Activated T-cell treated with anti-CD3 and anti-CD28 coated beads, Interleukin-2, amount 50 U/mL, for 4 hours (primary cell): ENCODE data around the gene DCAF6. TPM values are rescaled to one million over a fixed set of nuclear protein-coding genes. Genes with fewer than 3 reads are reported as not detected.
"Not testable (repeated sequence)": the region's sequence is repeated elsewhere in the genome, so short reads cannot be mapped to it uniquely, and the experiment has no call there.

Source experiments
- ATAC-seq, 2 donors: fragments of 200-7000 bp; cut with Tn5 transposase; one replicate each; pipeline ENCODE4 v1.10.0; 2021
- DNase-seq: peaks from one replicate; pipeline ENCODE4 v3.0.0-alpha.2; 2020
- H3K27me3 Mint-ChIP-seq: one replicate; pipeline ENCODE4 v1.8.0; 2021; ENCODE audit warnings: low read depth, mixed read lengths
- H3K36me3 Mint-ChIP-seq: one replicate; pipeline ENCODE4 v1.8.0; 2022; ENCODE audit warnings: mixed read lengths; ENCODE audit not compliant: insufficient read depth
- H3K4me1 Mint-ChIP-seq: one replicate; pipeline ENCODE4 v1.8.0; 2021; ENCODE audit warnings: low read depth, mixed read lengths
- H3K4me3 Mint-ChIP-seq: one replicate; pipeline ENCODE4 v1.8.0; 2021; ENCODE audit warnings: mild to moderate bottlenecking, moderate library complexity, mixed read lengths
- H3K9me3 Mint-ChIP-seq: one replicate; pipeline ENCODE4 v1.8.0; 2021; ENCODE audit warnings: mixed read lengths
- total RNA-seq, 3 donors: library from RNA; stranded (reverse); gene quantifications; one replicate each; pipeline ENCODE4 v1.2.1, GENCODE V29; 2021

DCAF6 gene
- total RNA-seq, 3 donors from 2014 or later: 10.7 to 12.5 (median 11.3) TPM

DNA sequence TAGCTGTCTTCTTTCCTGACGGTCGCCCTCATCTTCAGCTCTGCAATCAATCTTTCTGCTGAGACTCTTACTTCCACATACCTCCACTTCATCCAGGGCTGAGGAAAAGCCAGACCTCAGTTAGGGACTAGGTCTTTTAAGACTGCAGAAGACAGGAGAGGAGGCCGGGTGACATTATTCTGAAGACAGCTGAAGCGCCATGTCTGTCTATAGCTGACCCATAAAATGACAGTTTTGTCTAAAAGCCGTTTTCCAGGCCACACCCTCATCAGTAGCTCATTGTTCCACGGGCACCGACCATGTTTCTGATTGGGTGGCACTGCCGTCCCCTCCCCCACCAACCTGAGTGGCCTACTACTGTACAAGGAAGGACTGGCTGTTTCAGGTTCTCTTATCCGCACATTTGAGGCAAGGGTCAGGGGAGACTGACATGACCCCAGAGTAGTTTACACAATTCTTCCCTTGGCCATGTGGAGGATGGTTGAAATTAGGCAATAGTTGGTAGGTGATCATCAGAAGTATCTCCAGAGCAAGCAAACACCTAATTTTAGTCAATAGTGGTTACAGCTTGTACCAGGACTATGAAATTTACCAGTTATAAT lies 22.5 kb upstream of the DCAF6 start, which contains the start of gene ADCY10:
TSS of gene ADCY10 (minus strand) at position 240 of the 602 bp plus-strand sequence. CDS start 8,994 bp downstream, outside the sequence.
- Mint-ChIP-seq H3K4me1 (no peaks in the 10 kb centered on the region), H3K9me3 (peaks cover 11% of the 10 kb centered on the region), H3K27me3 (no peaks in the 10 kb centered on the region), H3K4me3 (no peak within 1 kb of the TSS), H3K36me3 (peaks cover 3% of the 10 kb centered on the region)
- no peak for DNase-seq
- no peak for ATAC-seq

GRCh38 chr1:167915569-167915968 lies 20.9 kb upstream of the DCAF6 start:
- H3K4me1 Mint-ChIP-seq: no peaks in the 10 kb centered on the region
- H3K4me3 Mint-ChIP-seq: no peak overlapping the region
- no peaks in the 10 kb centered on the region for H3K9me3 Mint-ChIP-seq
- ATAC-seq (no peak), DNase-seq (no peak)
- H3K36me3 Mint-ChIP-seq: peaks cover 8% of the 10 kb centered on the region
- no peaks in the 10 kb centered on the region for H3K27me3 Mint-ChIP-seq

GRCh38 chr1:167916766-167917511 lies 19.5 kb upstream of the DCAF6 start:
- ATAC-seq: no peak
- no peak overlapping the region for H3K4me3 Mint-ChIP-seq
- H3K36me3 Mint-ChIP-seq: peaks cover 9% of the 10 kb centered on the region
- no peaks in the 10 kb centered on the region for H3K9me3 Mint-ChIP-seq
- no peaks in the 10 kb centered on the region for H3K4me1 Mint-ChIP-seq
- no peaks in the 10 kb centered on the region for H3K27me3 Mint-ChIP-seq
- DNase-seq: no peak

DNA sequence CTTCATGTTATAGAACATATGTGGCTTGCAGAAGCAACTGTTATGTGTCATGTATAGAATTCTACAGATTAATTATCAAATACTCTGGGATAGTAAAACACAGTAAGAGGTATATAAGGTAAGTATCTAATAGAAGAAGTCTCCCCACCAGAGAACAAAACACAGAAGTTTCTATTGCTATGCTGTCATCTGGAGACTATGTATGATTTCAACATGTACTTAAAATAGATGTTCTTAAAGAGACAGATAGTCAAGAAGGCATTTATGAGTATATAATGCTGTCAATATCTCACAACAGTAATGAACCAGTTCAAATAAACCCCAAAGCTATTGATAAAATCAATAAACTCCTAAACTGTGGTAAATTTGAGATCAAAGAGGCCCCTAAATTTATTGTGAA lies 14.5 kb upstream of the DCAF6 start:
- Mint-ChIP-seq H3K36me3 (peaks cover 13% of the 10 kb centered on the region), H3K9me3 (no peaks in the 10 kb centered on the region), H3K4me3 (no peak overlapping the region), H3K27me3 (no peaks in the 10 kb centered on the region), H3K4me1 (peaks cover 4% of the 10 kb centered on the region)
- no peak for DNase-seq
- no peak for ATAC-seq

DNA sequence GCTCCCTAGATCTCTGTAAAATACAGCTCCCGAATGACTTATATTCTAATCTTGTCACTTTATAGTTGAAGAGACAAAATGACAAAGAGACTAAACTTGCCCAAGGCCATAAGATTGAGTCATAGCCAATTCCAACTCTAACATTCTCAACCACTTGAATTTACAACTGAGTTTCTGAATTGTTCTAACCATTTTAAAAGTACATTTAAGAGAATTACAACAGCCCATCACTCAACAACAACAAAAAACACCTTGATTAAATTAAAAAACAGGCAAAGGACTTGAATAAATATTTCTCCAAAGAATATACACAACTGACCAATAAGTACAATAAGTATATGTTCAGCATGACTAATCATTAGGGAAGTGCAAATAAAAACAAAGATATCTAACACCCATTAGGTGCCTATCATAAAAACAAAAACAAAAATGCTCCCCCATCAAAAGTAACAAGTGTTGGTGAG lies 13.8 kb upstream of the DCAF6 start:
- DNase-seq: no peak
- Mint-ChIP-seq H3K4me3 (no peak overlapping the region), H3K27me3 (no peaks in the 10 kb centered on the region), H3K4me1 (peaks cover 4% of the 10 kb centered on the region), H3K9me3 (no peaks in the 10 kb centered on the region), H3K36me3 (peaks cover 15% of the 10 kb centered on the region)
- ATAC-seq: no peak

DNA sequence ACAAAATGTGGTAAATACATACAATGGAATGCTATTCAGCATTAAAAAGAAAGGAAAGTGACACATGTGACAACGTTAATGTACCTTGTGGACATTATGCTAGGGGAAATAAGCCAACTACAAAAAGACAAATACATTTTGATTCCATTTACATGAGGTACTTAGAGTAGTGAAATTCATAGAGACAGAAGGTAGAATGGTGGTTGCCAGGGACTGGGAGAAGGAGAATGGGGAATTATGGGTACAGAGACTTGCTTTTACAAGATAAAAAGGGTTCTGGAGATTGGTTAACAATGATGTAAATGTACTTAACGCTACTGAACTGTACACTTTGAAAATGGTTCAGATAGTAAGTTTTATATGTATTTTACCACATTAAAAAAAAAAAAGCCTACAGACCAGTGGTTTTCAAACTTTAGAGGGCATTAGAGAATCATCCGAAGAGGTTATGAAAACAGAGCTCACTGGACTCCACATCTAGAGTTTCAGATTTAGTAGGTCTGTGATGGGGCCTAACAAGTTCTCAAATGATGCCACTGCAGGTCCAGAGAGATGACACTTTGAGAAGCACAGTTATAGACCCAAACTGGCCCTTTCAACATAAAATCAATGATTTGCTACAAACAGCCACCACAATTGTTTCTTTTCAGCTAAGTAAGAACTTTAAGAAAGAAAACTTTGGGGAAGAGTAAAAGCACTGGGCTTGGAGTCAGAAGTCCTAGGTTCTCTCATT lies 13.0 kb upstream of the DCAF6 start:
- DNase-seq: no peak
- peaks cover 15% of the 10 kb centered on the region for H3K36me3 Mint-ChIP-seq
- peaks cover 4% of the 10 kb centered on the region for H3K4me1 Mint-ChIP-seq
- H3K9me3 Mint-ChIP-seq: no peaks in the 10 kb centered on the region
- ATAC-seq: no peak
- no peaks in the 10 kb centered on the region for H3K27me3 Mint-ChIP-seq
- no peak overlapping the region for H3K4me3 Mint-ChIP-seq

DNA sequence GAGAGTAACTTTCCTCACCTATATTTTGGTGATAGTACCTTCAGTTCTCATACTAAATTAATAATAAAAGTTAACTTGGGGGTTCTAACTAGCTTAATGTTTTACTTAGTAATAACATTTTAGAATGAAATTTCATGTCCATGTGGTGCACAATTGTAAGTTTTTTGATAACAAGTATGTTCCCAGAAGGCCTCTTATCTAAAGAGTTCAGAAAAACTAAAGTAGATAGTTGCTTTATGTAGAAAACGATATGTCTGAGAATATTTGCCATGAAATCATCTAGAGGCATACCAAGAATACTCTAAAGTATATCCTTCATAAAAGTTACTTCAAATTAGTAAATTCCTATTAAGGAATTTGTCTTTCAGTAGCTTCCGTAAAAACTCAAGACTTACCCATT lies 12.4 kb upstream of the DCAF6 start:
- ATAC-seq: no peak
- no peaks in the 10 kb centered on the region for H3K27me3 Mint-ChIP-seq

DNA sequence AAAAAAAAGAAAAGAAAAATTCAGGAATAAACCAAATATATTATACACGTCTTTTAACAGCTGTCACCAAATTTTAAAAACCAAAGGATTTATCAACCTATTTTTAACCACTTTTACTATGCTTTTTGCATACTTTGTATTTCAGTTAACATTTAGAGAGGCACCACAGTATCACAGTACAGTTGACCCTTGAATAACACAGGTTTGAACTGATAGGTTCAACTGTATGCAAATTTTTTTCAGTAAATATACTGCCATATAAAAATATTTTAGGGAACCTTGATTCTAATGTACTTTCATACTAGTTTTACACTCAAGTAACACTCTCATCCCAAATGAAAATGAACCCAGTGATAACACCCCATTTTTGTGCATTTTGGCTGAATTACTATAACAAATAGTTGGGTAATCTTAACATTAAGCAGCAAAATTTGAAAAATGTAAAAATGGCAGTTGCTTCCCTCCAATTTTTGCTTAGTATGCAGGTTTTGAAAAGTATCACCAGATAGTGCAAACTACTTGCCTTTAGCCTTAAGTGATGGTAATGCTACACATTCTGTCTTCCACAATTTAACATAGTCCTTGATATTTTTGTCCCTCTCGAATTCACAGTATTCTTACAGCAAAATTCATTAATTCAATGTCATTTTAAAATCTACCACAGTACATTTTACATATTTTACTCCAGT lies 11.8 kb upstream of the DCAF6 start:
- Mint-ChIP-seq H3K9me3 (no peaks in the 10 kb centered on the region), H3K27me3 (no peaks in the 10 kb centered on the region), H3K36me3 (peaks cover 13% of the 10 kb centered on the region), H3K4me1 (peaks cover 4% of the 10 kb centered on the region), H3K4me3 (no peak overlapping the region)
- DNase-seq (no peak), ATAC-seq (no peak)

More for the DNA sequence above, 12.4 kb upstream of the DCAF6 start:
- DNase-seq: no peak
- Mint-ChIP-seq H3K4me1 (peaks cover 4% of the 10 kb centered on the region), H3K4me3 (no peak overlapping the region), H3K36me3 (peaks cover 15% of the 10 kb centered on the region), H3K9me3 (no peaks in the 10 kb centered on the region)

- H3K4me1 Mint-ChIP-seq: peaks cover 6% of the 10 kb centered on the region
- ATAC-seq (no peak), DNase-seq (no peak)
- H3K27me3 Mint-ChIP-seq: no peaks in the 10 kb centered on the region
- H3K36me3 Mint-ChIP-seq: peaks cover 9% of the 10 kb centered on the region
- no peak overlapping the region for H3K4me3 Mint-ChIP-seq
- no peaks in the 10 kb centered on the region for H3K9me3 Mint-ChIP-seq
Measured at GRCh38 chr1:167926486-167926997, 9.9 kb upstream of the DCAF6 start.

GRCh38 chr1:167927046-167927754 lies 9.3 kb upstream of the DCAF6 start:
- Mint-ChIP-seq H3K9me3 (no peaks in the 10 kb centered on the region), H3K4me3 (no peak overlapping the region), H3K4me1 (peaks cover 5% of the 10 kb centered on the region), H3K36me3 (peaks cover 9% of the 10 kb centered on the region), H3K27me3 (no peaks in the 10 kb centered on the region)
- no peak for ATAC-seq
- DNase-seq: no peak

DNA sequence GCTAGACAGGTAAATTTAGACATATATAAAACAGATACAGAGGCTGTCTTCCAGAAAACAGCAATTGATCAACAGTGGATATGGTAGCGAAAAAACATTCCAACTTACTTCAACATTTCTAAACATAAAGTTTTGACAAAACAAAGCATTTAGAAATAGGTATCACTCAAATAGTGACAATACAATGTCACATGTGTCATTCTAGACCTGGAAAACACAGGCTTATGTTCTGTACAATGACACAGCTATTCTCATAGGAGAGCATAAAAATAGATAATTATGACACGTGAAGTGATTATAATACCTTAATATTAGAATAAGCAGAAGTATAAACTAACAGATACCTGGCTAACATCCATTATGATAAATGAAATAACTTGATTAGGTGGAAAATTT lies 8.0 kb upstream of the DCAF6 start:
- H3K4me3 Mint-ChIP-seq: no peak overlapping the region
- no peaks in the 10 kb centered on the region for H3K9me3 Mint-ChIP-seq
- peaks cover 5% of the 10 kb centered on the region for H3K4me1 Mint-ChIP-seq
- ATAC-seq: no peak
- H3K27me3 Mint-ChIP-seq: no peaks in the 10 kb centered on the region
- H3K36me3 Mint-ChIP-seq: peaks cover 4% of the 10 kb centered on the region
- no peak for DNase-seq

- H3K4me1 Mint-ChIP-seq, DNase-seq, H3K36me3 Mint-ChIP-seq, ATAC-seq, H3K4me3 Mint-ChIP-seq, H3K27me3 Mint-ChIP-seq, H3K9me3 Mint-ChIP-seq: not testable (repeated sequence)
Measured at GRCh38 chr1:167928919-167929318, 7.6 kb upstream of the DCAF6 start.

- peaks cover 4% of the 10 kb centered on the region for H3K36me3 Mint-ChIP-seq
- no peaks in the 10 kb centered on the region for H3K9me3 Mint-ChIP-seq
- H3K27me3 Mint-ChIP-seq: no peaks in the 10 kb centered on the region
- no peak for ATAC-seq
- DNase-seq: no peak
- H3K4me3 Mint-ChIP-seq: no peak overlapping the region
- peaks cover 16% of the 10 kb centered on the region for H3K4me1 Mint-ChIP-seq
Measured at GRCh38 chr1:167929725-167930124, 6.8 kb upstream of the DCAF6 start.
